ENCODE measurements around the gene ZCCHC10.

- TF ChIP-seq POLR2A (IDR thresholded peaks at IDR 0.05; ENCODE audit: low read depth, low read length): no peak
- TF ChIP-seq POLR2AphosphoS5 (IDR thresholded peaks at IDR 0.05; ENCODE audit: low read depth, low read length): no peak
- no peak for TF ChIP-seq TAF1 (IDR thresholded peaks at IDR 0.05; ENCODE audit: borderline replicate concordance, low read depth, low read length)
These were observed 24.2 kb upstream of the ZCCHC10 start for GRCh38 chr5:133050521-133050920.

All from GM12892 (cell line).